ENCODE measurements around the gene SYDE1. TPM values are rescaled to one million over a fixed set of nuclear protein-coding genes. Genes with fewer than 3 reads are reported as not detected.

SYDE1 gene
- total and polyA plus RNA-seq, 10 of the 15 experiments (the other 5 are each of a cell fraction or from before 2014, with no cell fraction given), result not detected

DNA sequence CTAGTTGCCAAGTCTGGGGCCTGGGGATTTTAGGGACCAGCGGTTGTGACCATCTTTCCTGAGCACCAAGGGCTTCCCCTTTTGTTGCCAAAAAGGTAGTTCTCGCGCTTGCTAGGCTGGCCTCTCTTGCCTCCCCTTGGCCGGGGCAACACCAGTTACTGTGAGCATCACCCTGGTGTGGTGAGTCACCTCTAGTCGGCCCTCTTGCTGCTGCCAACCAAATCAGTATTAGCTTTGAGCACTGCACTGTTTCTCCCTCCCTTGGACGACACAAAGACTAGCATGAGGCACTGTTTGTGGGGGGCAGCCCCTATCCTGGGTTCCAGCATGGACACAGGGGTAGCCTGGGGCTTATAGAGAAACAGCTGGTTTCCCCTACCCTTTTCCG, 6.9 kb downstream of the SYDE1 start (continued):
- TF ChIP-seq RELB (IDR thresholded peaks at IDR 0.05; ENCODE audit: low read depth) (no peak), E2F4 (IDR thresholded peaks at IDR 0.05; ENCODE audit: low read depth, low read length) (no peak), PML (IDR thresholded peaks at IDR 0.05; ENCODE audit: low read length) (no peak), FOXK2 (IDR thresholded peaks at IDR 0.05) (no peak), PAX8 (IDR thresholded peaks at IDR 0.05) (no peak), CEBPB (IDR thresholded peaks at IDR 0.05; ENCODE audit: borderline replicate concordance in 1 of 2, low read depth in 2 of 2, low read length in 2 of 2) (no peak), ESRRA (IDR thresholded peaks at IDR 0.05; ENCODE audit: low read length) (no peak), PRDM15 (CRISPR knock-in tag; IDR thresholded peaks at IDR 0.05) (no peak), SMC3 (IDR thresholded peaks at IDR 0.05; ENCODE audit: borderline replicate concordance, low read length) (no peak), CHD1 (IDR thresholded peaks at IDR 0.05; ENCODE audit: low read depth, low read length) (no peak)
- TF ChIP-seq, protein P1, sequence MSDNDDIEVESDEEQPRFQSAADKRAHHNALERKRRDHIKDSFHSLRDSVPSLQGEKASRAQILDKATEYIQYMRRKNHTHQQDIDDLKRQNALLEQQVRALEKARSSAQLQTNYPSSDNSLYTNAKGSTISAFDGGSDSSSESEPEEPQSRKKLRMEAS (IDR thresholded peaks at IDR 0.05; ENCODE audit: low read depth, low read length), result no peak
